ENCODE measurements around the gene CACNA1B. TPM values are rescaled to one million over a fixed set of nuclear protein-coding genes. Genes with fewer than 3 reads are reported as not detected.
"Not testable (repeated sequence)": the region's sequence is repeated elsewhere in the genome, so short reads cannot be mapped to it uniquely, and the experiment has no call there.

The CACNA1B gene
- total RNA-seq, result under 1 TPM; 0.02 to 0.07 TPM

DNA sequence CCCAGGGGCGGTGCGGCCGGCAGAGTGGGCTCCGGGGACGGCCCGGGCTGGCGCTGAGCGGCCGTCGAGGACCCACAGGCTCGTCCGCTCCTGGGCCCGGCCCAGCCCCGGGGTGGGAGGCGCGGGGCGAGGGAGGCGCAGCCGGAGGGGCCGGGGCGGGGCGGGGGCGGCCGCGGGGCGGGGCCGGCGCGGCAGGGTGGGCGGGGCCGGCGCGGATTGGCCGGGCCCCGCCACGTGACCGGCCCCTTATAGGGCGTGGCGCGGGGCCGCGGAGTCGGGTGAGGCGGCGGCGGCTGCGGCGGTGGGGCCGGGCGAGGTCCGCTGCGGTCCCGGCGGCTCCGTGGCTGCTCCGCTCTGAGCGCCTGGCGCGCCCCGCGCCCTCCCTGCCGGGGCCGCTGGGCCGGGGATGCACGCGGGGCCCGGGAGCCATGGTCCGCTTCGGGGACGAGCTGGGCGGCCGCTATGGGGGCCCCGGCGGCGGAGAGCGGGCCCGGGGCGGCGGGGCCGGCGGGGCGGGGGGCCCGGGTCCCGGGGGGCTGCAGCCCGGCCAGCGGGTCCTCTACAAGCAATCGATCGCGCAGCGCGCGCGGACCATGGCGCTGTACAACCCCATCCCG, at the start of gene CACNA1B:
Gene CACNA1B (plus strand): TSS at position 277 of the 617 bp plus-strand sequence. CDS start 152 bp downstream, at position 429.
- H3K9me3 Mint-ChIP-seq; H3K4me1 Mint-ChIP-seq (ENCODE audit: low read depth); H3K36me3 Mint-ChIP-seq (ENCODE audit: insufficient read depth in 2 of 2); H3K27ac Mint-ChIP-seq; DNase-seq: not testable (repeated sequence)
- ATAC-seq (replicated peaks in 1 of 2), result peak; percentile 23 to 47
- peak within 1 kb of the TSS in 1 of 2 donors; percentile 37 for H3K4me3 Mint-ChIP-seq
- peaks cover 20% of the 10 kb centered on the region for H3K27me3 Mint-ChIP-seq (ENCODE audit: low read depth)

DNA sequence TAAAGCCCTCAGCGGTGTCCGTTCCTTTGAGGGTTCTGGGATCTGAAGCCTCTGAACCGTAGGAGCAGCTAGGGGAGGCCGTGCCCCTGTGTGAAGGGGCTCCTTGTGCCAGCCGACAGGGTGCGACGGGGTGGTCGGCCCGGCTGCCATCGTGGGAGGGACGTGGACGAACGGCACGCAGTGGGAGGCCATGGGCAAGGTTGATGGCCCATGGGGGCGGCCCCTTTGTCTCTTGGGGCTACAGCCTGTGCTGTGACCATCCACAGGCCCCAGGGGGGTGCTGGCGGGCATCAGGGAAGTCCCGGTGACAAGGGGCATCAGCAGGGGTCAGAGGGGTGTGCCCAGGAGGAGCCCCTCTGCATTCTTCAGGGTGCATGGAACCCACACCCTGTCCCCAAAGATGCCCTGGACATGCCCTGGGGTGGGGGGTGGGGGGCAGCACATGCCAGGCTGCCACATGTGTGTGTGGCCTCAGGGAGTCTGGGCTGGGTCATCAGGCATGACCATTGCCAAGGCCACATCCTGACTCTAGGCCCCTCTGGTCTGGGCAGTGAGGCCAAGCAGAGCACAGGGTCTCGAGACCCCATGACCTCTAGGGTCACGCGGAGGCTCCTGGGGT, 49.6 kb upstream of the CACNA1B start:
- H3K27ac Mint-ChIP-seq, result no peak overlapping the region
- no peaks in the 10 kb centered on the region for H3K27me3 Mint-ChIP-seq (ENCODE audit: low read depth)
- DNase-seq (no peak), ATAC-seq (replicated peaks in 1 of 2) (no peak)
- no peak overlapping the region for H3K4me3 Mint-ChIP-seq
- peaks cover 10 to 18% of the 10 kb centered on the region in 2 donors for H3K36me3 Mint-ChIP-seq (ENCODE audit: insufficient read depth in 2 of 2)
- H3K9me3 Mint-ChIP-seq, result no peaks in the 10 kb centered on the region
- no peaks in the 10 kb centered on the region for H3K4me1 Mint-ChIP-seq (ENCODE audit: low read depth)

DNA sequence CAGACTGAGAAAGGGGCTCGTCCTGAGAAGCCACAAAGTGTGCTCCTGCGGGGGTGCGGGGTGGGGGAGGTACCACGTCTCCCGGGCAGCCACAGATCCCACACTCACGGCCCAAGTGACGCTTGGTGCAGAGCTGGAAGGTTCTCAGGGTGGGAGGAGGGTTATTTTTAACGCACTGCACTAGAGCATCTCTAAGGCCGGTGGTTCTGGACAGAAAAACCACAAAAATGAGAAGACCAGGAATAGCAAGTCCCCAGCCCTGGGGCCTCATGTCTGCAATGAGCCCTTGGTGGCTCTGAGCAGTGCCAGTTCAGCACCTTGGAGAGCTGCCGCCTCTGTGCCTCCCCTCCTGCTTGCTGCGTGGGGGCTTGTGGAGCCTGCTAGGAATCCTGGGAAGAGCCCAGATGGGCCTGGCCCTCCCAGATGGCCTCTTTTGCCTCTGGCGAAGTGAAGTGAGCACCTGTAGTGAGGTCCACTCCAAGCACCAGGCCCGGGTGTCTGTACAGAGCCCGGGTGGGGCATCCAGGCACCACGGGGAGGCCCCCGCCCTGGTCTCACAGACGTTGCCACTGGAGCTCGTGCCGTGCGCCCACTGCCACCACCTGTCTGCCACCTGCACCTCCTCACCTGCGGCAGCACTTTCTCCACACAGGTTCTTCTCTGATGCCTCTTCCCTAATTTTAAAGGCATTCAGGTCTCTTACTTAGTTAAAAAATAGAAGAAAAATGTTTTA, 48.9 kb upstream of the CACNA1B start:
- Mint-ChIP-seq H3K4me3 (no peak overlapping the region), H3K36me3 (ENCODE audit: insufficient read depth in 2 of 2) (peaks cover 9 to 18% of the 10 kb centered on the region in 2 donors), H3K27me3 (ENCODE audit: low read depth) (no peaks in the 10 kb centered on the region), H3K27ac (no peak overlapping the region), H3K4me1 (ENCODE audit: low read depth) (no peaks in the 10 kb centered on the region), H3K9me3 (no peaks in the 10 kb centered on the region)
- ATAC-seq (replicated peaks in 1 of 2) (no peak), DNase-seq (no peak)

DNA sequence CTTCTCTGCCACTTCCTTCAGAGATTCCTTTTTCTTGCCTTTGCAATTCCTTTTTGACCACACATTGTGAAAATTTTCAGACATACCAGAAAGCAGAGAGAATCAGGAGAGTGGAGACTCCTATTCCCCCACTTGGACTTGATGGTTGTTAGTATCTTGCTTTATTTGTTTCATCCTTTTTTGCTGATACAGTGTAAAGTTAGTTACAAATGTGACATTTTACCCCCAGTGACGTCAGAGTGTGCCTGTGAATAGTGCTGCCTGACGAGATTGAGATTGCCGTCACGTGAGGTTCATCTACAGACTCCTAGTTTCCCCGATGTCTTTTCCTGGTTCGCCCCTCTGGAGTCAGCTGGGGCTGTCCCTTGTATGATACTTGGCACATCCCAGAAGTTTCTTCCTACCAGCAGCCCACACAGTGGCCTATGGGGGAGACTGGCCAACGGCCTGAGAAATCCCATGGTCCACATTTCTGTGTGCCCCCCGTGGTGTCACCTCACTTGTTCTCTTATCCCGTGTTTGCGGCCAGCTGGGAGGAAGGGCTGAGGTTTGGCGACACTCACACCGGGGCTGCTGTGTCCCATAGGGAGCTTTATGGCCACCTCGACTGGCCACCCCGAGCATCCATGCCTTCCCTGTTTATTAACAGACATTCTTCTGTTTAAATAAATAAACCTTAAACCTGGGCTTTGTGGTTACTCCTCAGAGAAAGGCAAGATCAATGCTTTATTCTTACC, 48.2 kb upstream of the CACNA1B start:
- no peak for DNase-seq
- Mint-ChIP-seq H3K36me3 (ENCODE audit: insufficient read depth in 2 of 2) (peaks cover 8 to 17% of the 10 kb centered on the region in 2 donors), H3K4me1 (ENCODE audit: low read depth) (no peaks in the 10 kb centered on the region), H3K4me3 (no peak overlapping the region), H3K9me3 (no peaks in the 10 kb centered on the region), H3K27me3 (ENCODE audit: low read depth) (no peaks in the 10 kb centered on the region), H3K27ac (no peak overlapping the region)
- ATAC-seq (replicated peaks in 1 of 2), result no peak

DNA sequence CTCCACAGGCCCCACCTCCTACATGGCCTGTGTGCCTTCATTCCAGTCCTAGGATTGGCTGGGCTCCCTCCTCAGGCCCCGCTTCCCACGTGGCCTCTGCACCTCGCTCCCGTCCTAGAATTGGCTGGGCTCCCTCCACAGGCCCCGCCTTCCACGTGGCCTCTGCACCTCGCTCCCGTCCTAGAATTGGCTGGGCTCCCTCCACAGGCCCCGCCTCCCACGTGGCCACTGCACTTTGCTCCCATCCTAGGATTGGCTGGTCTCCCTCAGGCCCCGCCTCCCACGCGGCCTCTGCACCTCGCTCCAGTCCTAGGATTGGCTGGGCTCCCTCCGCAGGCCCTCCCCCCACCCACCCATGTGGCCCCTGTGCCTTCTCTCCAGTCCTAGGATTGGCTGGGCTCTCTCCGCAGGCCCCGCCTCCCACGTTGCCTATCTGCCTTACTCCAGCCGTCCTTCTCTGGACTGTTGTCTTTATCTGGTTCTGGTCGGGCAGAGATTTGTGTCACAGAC, 45.3 kb upstream of the CACNA1B start:
- no peaks in the 10 kb centered on the region for H3K9me3 Mint-ChIP-seq
- no peaks in the 10 kb centered on the region for H3K27me3 Mint-ChIP-seq (ENCODE audit: low read depth)
- H3K4me3 Mint-ChIP-seq, result no peak overlapping the region
- DNase-seq, result no peak
- no peak for ATAC-seq (replicated peaks in 1 of 2)
- H3K27ac Mint-ChIP-seq, result no peak overlapping the region
- H3K36me3 Mint-ChIP-seq (ENCODE audit: insufficient read depth in 2 of 2), result peaks cover 3 to 7% of the 10 kb centered on the region in 2 donors
- no peaks in the 10 kb centered on the region for H3K4me1 Mint-ChIP-seq (ENCODE audit: low read depth)

DNA sequence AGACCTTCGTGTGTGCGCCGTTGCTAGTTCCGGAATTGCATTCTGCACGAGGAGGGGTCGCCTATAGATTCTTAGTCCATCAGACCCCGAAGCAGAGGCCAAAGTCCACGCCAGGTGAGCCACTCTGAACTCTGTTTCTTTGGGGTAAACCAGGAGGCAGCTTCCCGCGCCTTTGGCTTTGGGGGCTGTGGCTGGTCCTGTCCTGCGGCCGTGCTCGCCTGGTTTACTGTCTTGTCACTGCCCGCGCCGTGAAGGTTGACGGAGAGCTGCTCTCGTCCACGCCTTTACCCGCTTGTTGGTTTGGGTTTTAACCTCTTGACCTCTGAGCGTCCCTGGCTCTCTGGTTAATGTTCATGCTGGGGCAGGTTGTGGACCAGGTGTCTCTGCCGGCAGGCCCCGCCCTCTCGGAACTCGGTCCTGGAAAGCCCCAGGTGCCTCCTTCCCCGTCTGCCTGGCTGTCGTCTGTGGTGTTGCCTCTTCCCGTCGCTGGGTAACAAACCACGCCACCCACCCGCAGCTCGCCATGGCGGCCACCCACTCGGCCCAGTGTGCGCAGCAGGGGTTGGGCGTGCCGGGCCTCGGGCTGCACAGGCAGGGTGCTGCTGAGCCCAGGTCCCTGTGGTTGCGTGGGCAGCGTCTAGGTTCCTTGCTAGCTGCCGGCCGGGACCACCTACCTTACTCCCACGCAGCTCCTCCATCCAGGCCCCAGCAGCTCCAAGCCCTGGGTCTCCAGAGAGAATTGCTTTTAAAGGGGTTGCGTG, 44.6 kb upstream of the CACNA1B start:
- Mint-ChIP-seq H3K27ac (no peak overlapping the region), H3K4me1 (ENCODE audit: low read depth) (no peaks in the 10 kb centered on the region), H3K27me3 (ENCODE audit: low read depth) (no peaks in the 10 kb centered on the region), H3K9me3 (no peaks in the 10 kb centered on the region), H3K4me3 (no peak overlapping the region), H3K36me3 (ENCODE audit: insufficient read depth in 2 of 2) (peaks cover 3 to 7% of the 10 kb centered on the region in 2 donors)
- ATAC-seq (replicated peaks in 1 of 2) (no peak), DNase-seq (no peak)

DNA sequence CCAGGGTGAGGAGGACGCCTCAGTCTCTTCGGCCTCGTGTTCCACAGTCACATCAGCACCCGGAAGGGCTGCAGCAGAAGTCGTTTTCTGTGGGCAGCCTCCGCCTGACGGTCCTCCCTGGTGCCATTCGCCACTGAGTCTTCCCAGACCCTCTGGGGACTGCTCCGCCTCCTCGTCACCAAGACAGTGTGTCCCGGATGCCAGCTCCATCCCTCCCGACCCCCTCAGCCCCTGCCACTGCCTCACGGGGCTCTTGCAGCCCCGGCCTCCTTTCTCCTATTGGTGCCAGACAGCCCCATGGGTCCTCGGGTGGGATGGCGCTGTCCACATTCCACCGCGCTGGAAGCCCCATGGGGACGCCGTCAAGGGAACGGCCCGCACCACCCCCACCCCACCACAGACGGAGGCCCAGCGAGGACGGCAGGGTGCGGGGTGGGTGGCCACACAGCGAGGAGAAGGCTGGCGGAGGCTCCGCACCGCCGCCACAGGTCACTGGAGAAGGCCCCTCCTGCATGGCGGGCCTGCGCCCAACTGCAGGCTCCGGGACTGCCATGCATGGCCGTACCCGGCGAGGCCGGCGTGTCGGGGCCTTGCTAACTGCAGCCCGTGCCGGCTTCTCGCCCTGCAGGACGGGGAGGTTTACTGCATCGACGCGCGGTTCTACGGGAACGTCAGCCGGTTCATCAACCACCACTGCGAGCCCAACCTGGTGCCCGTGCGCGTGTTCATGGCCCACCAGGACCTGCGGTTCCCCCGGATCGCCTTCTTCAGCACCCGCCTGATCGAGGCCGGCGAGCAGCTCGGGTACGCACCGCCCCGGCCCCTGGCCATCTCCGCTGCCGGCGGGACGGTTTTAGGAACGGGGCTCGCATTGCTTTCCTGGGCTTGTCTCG, 43.6 kb upstream of the CACNA1B start:
- Mint-ChIP-seq H3K9me3 (peaks cover 0 to 2% of the 10 kb centered on the region in 2 donors), H3K4me3 (no peak overlapping the region), H3K27ac (no peak overlapping the region), H3K36me3 (ENCODE audit: insufficient read depth in 2 of 2) (peaks cover 3 to 7% of the 10 kb centered on the region in 2 donors), H3K4me1 (ENCODE audit: low read depth) (no peaks in the 10 kb centered on the region), H3K27me3 (ENCODE audit: low read depth) (no peaks in the 10 kb centered on the region)
- DNase-seq (no peak), ATAC-seq (replicated peaks in 1 of 2) (peak in 1 of 2 donors; percentile 15)

DNA sequence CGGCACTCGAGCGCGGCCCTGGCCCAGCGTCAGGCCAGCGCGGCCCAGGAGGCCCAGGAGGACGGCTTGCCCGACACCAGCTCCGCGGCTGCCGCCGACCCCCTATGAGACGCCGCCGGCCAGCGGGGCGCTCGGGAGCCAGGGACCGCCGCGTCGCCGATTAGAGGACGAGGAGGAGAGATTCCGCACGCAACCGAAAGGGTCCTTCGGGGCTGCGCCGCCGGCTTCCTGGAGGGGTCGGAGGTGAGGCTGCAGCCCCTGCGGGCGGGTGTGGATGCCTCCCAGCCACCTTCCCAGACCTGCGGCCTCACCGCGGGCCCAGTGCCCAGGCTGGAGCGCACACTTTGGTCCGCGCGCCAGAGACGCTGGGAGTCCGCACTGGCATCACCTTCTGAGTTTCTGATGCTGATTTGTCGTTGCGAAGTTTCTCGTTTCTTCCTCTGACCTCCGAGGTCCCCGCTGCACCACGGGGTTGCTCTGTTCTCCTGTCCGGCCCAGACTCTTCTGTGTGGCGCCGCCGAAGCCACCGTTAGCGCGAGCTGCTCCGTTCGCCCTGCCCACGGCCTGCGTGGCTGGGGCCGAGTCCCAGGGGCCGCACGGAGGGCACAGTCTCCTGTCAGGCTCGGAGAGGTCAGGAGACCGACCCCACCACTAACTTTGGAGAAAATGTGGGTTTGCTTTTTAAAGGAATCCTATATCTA, 42.6 kb upstream of the CACNA1B start:
- DNase-seq, result no peak
- ATAC-seq (replicated peaks in 1 of 2), result no peak
- no peaks in the 10 kb centered on the region for H3K27me3 Mint-ChIP-seq (ENCODE audit: low read depth)
- peaks cover 3 to 7% of the 10 kb centered on the region in 2 donors for H3K36me3 Mint-ChIP-seq (ENCODE audit: insufficient read depth in 2 of 2)
- no peak overlapping the region for H3K4me3 Mint-ChIP-seq
- no peaks in the 10 kb centered on the region for H3K4me1 Mint-ChIP-seq (ENCODE audit: low read depth)
- H3K9me3 Mint-ChIP-seq, result peaks cover 0 to 2% of the 10 kb centered on the region in 2 donors
- H3K27ac Mint-ChIP-seq, result no peak overlapping the region

DNA sequence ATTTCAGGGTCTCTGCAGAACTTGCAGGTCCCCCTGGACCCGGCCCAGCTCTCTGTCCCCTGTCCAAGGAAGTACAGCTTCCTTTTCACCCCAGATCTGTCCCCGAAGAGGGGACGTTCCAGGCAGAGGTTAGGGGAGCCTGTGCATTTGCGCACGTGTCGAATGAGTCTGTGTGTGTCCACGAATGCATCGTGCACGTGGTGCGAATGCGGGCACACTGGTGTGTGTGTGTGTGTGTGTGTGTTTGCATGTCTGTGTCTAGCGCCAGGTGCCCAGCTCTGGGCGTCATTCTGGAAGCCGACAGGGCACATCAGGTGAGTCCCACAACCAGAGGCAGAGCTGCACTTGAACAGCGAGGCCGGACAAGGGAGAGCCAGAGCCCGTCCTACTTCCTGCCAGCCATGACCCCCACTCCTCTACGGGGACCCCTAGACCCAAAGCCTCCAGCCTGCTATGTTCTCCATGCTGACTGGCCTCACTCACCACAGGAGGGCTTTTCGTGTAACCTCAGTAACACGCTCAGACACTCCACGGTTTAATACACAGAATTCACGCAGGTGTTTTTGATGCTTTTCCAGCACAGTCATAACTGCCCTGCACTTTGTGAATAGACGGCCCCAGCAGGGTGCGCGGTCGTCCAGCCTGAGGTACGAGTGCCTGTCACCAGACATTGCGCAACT, 41.3 kb upstream of the CACNA1B start:
- Mint-ChIP-seq H3K36me3 (ENCODE audit: insufficient read depth in 2 of 2) (peaks cover 3 to 7% of the 10 kb centered on the region in 2 donors), H3K4me1 (ENCODE audit: low read depth) (no peaks in the 10 kb centered on the region), H3K4me3 (no peak overlapping the region), H3K27me3 (ENCODE audit: low read depth) (no peaks in the 10 kb centered on the region), H3K27ac (no peak overlapping the region), H3K9me3 (peaks cover 0 to 2% of the 10 kb centered on the region in 2 donors)
- ATAC-seq (replicated peaks in 1 of 2), result no peak
- no peak for DNase-seq

DNA sequence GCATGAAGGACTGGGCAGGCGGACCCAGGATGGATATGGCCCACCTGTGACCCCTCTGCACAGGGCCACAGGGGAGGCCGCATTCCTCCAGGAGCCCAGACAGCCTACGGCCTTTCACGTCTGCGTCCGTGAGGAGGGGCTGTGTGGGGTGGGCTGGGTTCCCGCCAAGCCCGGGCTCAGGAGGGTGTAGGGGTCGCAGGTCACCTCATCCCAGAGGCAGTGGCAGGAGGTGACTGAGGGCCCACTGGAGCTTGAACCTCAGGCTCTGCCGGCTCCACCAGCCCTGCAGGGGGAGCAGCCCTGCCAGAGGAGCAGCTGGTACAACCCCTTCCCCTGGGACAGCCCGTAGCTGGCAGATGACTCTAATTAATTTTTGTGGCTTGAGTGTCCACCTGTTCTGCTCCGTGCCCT, 40.7 kb upstream of the CACNA1B start:
- no peak overlapping the region for H3K27ac Mint-ChIP-seq
- H3K36me3 Mint-ChIP-seq (ENCODE audit: insufficient read depth in 2 of 2), result peaks cover 3 to 5% of the 10 kb centered on the region in 2 donors
- H3K4me3 Mint-ChIP-seq, result no peak overlapping the region
- ATAC-seq (replicated peaks in 1 of 2), result no peak
- no peak for DNase-seq
- H3K9me3 Mint-ChIP-seq, result peaks cover 0 to 2% of the 10 kb centered on the region in 2 donors
- H3K27me3 Mint-ChIP-seq (ENCODE audit: low read depth), result no peaks in the 10 kb centered on the region
- H3K4me1 Mint-ChIP-seq (ENCODE audit: low read depth), result no peaks in the 10 kb centered on the region

Measured in activated T-cell treated with anti-CD3 and anti-CD28 coated beads, Interleukin-2, amount 50 U/mL, for 72 hours (primary cell).